ENCODE data around the gene EFNA5.

Gene EFNA5

GRCh38 chr5:107665036-107665570, 5.6 kb downstream of the EFNA5 start:
- Histone ChIP-seq H4K20me1 (ENCODE audit: insufficient read depth, low read length) (no peaks in the 10 kb centered on the region), H3K36me3 (ENCODE audit: insufficient read depth, low read length) (no peaks in the 10 kb centered on the region), H3K79me2 (ENCODE audit: insufficient read depth, low read length) (no peaks in the 10 kb centered on the region), H3K4me3 (ENCODE audit: low read depth in 1 of 2, low read length in 2 of 2) (no peak overlapping the region), H3K27ac (ENCODE audit: low read length) (no peak overlapping the region), H3K27me3 (ENCODE audit: insufficient read depth, low read length, poor library complexity) (no peaks in the 10 kb centered on the region), H3K9ac (ENCODE audit: low read depth, low read length) (no peak overlapping the region), H3K4me2 (ENCODE audit: insufficient read depth, low read length) (no peak overlapping the region), H2AFZ (ENCODE audit: low read depth, low read length) (no peak overlapping the region), H3K9me3 (ENCODE audit: insufficient read depth, low read length, severe bottlenecking) (no peaks in the 10 kb centered on the region), H3K4me1 (ENCODE audit: insufficient read depth, low read length) (peaks cover 12% of the 10 kb centered on the region)
- DNase-seq = no peak
- TF ChIP-seq CTCF (IDR thresholded peaks at IDR 0.05; ENCODE audit: borderline replicate concordance, extremely low read depth, low read length, poor library complexity, severe bottlenecking) = no peak
- TF ChIP-seq EZH2 (IDR thresholded peaks at IDR 0.05; ENCODE audit: borderline replicate concordance, low read depth, low read length, severe bottlenecking) = no peak
- no peak for ATAC-seq (ENCODE audit: insufficient read depth, low read depth)

GRCh38 chr5:107663697-107664096, 7.0 kb downstream of the EFNA5 start:
- TF ChIP-seq CTCF (IDR thresholded peaks at IDR 0.05; ENCODE audit: borderline replicate concordance, extremely low read depth, low read length, poor library complexity, severe bottlenecking) (no peak), EZH2 (IDR thresholded peaks at IDR 0.05; ENCODE audit: borderline replicate concordance, low read depth, low read length, severe bottlenecking) (no peak)
- no peak for ATAC-seq (ENCODE audit: insufficient read depth, low read depth)
- no peaks in the 10 kb centered on the region for H4K20me1 ChIP-seq (ENCODE audit: insufficient read depth, low read length)
- H3K4me2 ChIP-seq (ENCODE audit: insufficient read depth, low read length) = no peak overlapping the region
- no peaks in the 10 kb centered on the region for H3K27me3 ChIP-seq (ENCODE audit: insufficient read depth, low read length, poor library complexity)
- no peak for DNase-seq
- H3K27ac ChIP-seq (ENCODE audit: low read length) = no peak overlapping the region
- no peaks in the 10 kb centered on the region for H3K79me2 ChIP-seq (ENCODE audit: insufficient read depth, low read length)
- H3K4me3 ChIP-seq (ENCODE audit: low read depth in 1 of 2, low read length in 2 of 2) = no peak overlapping the region
- H3K4me1 ChIP-seq (ENCODE audit: insufficient read depth, low read length) = 0 out of 2 replicates have a peak, but pooled peaks cover under 1% of the 10 kb centered on the region
- no peak overlapping the region for H3K9ac ChIP-seq (ENCODE audit: low read depth, low read length)
- no peaks in the 10 kb centered on the region for H3K36me3 ChIP-seq (ENCODE audit: insufficient read depth, low read length)
- no peak overlapping the region for H2AFZ ChIP-seq (ENCODE audit: low read depth, low read length)
- no peaks in the 10 kb centered on the region for H3K9me3 ChIP-seq (ENCODE audit: insufficient read depth, low read length, severe bottlenecking)

GRCh38 chr5:107661650-107662044, 9.1 kb downstream of the EFNA5 start:
- Histone ChIP-seq H3K4me2 (ENCODE audit: insufficient read depth, low read length) (no peak overlapping the region), H2AFZ (ENCODE audit: low read depth, low read length) (no peak overlapping the region), H3K27ac (ENCODE audit: low read length) (no peak overlapping the region), H3K4me3 (ENCODE audit: low read depth in 1 of 2, low read length in 2 of 2) (no peak overlapping the region), H3K9ac (ENCODE audit: low read depth, low read length) (no peak overlapping the region), H4K20me1 (ENCODE audit: insufficient read depth, low read length) (no peaks in the 10 kb centered on the region), H3K9me3 (ENCODE audit: insufficient read depth, low read length, severe bottlenecking) (no peaks in the 10 kb centered on the region), H3K4me1 (ENCODE audit: insufficient read depth, low read length) (no peaks in the 10 kb centered on the region), H3K79me2 (ENCODE audit: insufficient read depth, low read length) (no peaks in the 10 kb centered on the region), H3K36me3 (ENCODE audit: insufficient read depth, low read length) (no peaks in the 10 kb centered on the region), H3K27me3 (ENCODE audit: insufficient read depth, low read length, poor library complexity) (no peaks in the 10 kb centered on the region)
- DNase-seq (no peak), ATAC-seq (ENCODE audit: insufficient read depth, low read depth) (no peak)
- TF ChIP-seq EZH2 (IDR thresholded peaks at IDR 0.05; ENCODE audit: borderline replicate concordance, low read depth, low read length, severe bottlenecking) (no peak), CTCF (IDR thresholded peaks at IDR 0.05; ENCODE audit: borderline replicate concordance, extremely low read depth, low read length, poor library complexity, severe bottlenecking) (no peak)

All from DND-41 (cell line).